Activated naive CD8-positive, alpha-beta T cell (primary cell): ENCODE data around the gene MFSD11.
"Not testable (repeated sequence)": the region's sequence is repeated elsewhere in the genome, so short reads cannot be mapped to it uniquely, and the experiment has no call there.

ENCODE experiments used
- H3K27ac Mint-ChIP-seq: one replicate; pipeline ENCODE4 v1.8.0; 2021; ENCODE audit warnings: mixed read lengths
- H3K27me3 Mint-ChIP-seq: one replicate; pipeline ENCODE4 v1.8.0; 2021; ENCODE audit warnings: mixed read lengths
- H3K36me3 Mint-ChIP-seq: one replicate; pipeline ENCODE4 v1.8.0; 2021; ENCODE audit warnings: mixed read lengths
- H3K4me1 Mint-ChIP-seq: one replicate; pipeline ENCODE4 v1.8.0; 2021; ENCODE audit warnings: low read depth, mixed read lengths
- H3K4me3 Mint-ChIP-seq: one replicate; pipeline ENCODE4 v1.8.0; 2021; ENCODE audit warnings: mild to moderate bottlenecking, mixed read lengths
- H3K9me3 Mint-ChIP-seq: one replicate; pipeline ENCODE4 v1.8.0; 2021; ENCODE audit warnings: low read depth, mixed read lengths

Gene MFSD11

GRCh38 chr17:76737676-76738467 lies at the start of gene MFSD11:
TSS of gene MFSD11 (plus strand) at chr17:76738119. CDS start at chr17:76738353, 234 bp downstream.
- Mint-ChIP-seq H3K27ac (peak within 1 kb of the TSS; percentile 97), H3K36me3 (peaks cover 33% of the 10 kb centered on the region), H3K27me3 (no peaks in the 10 kb centered on the region), H3K4me3 (peak within 1 kb of the TSS; percentile 94), H3K4me1 (peaks cover 46% of the 10 kb centered on the region), H3K9me3 (no peaks in the 10 kb centered on the region)

GRCh38 chr17:76688165-76688622 lies 49.7 kb upstream of the MFSD11 start:
- no peak overlapping the region for H3K4me3 Mint-ChIP-seq
- no peaks in the 10 kb centered on the region for H3K9me3 Mint-ChIP-seq
- no peaks in the 10 kb centered on the region for H3K36me3 Mint-ChIP-seq
- no peaks in the 10 kb centered on the region for H3K27me3 Mint-ChIP-seq
- H3K4me1 Mint-ChIP-seq, result peaks cover 3% of the 10 kb centered on the region
- H3K27ac Mint-ChIP-seq, result no peak overlapping the region

GRCh38 chr17:76689859-76690258 lies 48.1 kb upstream of the MFSD11 start:
- peaks cover 3% of the 10 kb centered on the region for H3K4me1 Mint-ChIP-seq
- no peak overlapping the region for H3K27ac Mint-ChIP-seq
- H3K36me3 Mint-ChIP-seq, result no peaks in the 10 kb centered on the region
- no peaks in the 10 kb centered on the region for H3K9me3 Mint-ChIP-seq
- H3K27me3 Mint-ChIP-seq, result no peaks in the 10 kb centered on the region
- no peak overlapping the region for H3K4me3 Mint-ChIP-seq

GRCh38 chr17:76690596-76691280 lies 47.2 kb upstream of the MFSD11 start:
- no peaks in the 10 kb centered on the region for H3K36me3 Mint-ChIP-seq
- H3K27ac Mint-ChIP-seq, result no peak overlapping the region
- no peak overlapping the region for H3K4me3 Mint-ChIP-seq
- H3K4me1 Mint-ChIP-seq, result peaks cover 5% of the 10 kb centered on the region
- no peaks in the 10 kb centered on the region for H3K9me3 Mint-ChIP-seq
- H3K27me3 Mint-ChIP-seq, result no peaks in the 10 kb centered on the region

GRCh38 chr17:76691379-76692191 lies 46.3 kb upstream of the MFSD11 start:
- H3K27ac Mint-ChIP-seq, result no peak overlapping the region
- H3K9me3 Mint-ChIP-seq, result no peaks in the 10 kb centered on the region
- no peak overlapping the region for H3K4me3 Mint-ChIP-seq
- H3K4me1 Mint-ChIP-seq, result peaks cover 7% of the 10 kb centered on the region
- H3K36me3 Mint-ChIP-seq, result no peaks in the 10 kb centered on the region
- H3K27me3 Mint-ChIP-seq, result no peaks in the 10 kb centered on the region

- H3K4me3 Mint-ChIP-seq, result no peak overlapping the region
- H3K27me3 Mint-ChIP-seq, result no peaks in the 10 kb centered on the region
- peaks cover 4% of the 10 kb centered on the region for H3K4me1 Mint-ChIP-seq
- H3K36me3 Mint-ChIP-seq, result no peaks in the 10 kb centered on the region
- no peak overlapping the region for H3K27ac Mint-ChIP-seq
- H3K9me3 Mint-ChIP-seq, result no peaks in the 10 kb centered on the region
Observed at GRCh38 chr17:76695059-76695831, 42.7 kb upstream of the MFSD11 start.

- H3K4me3 Mint-ChIP-seq, result no peak overlapping the region
- H3K4me1 Mint-ChIP-seq, result peaks cover 6% of the 10 kb centered on the region
- H3K36me3 Mint-ChIP-seq, result no peaks in the 10 kb centered on the region
- no peaks in the 10 kb centered on the region for H3K9me3 Mint-ChIP-seq
- H3K27me3 Mint-ChIP-seq, result no peaks in the 10 kb centered on the region
- no peak overlapping the region for H3K27ac Mint-ChIP-seq
Observed at GRCh38 chr17:76696763-76697701, 40.9 kb upstream of the MFSD11 start.

- no peaks in the 10 kb centered on the region for H3K9me3 Mint-ChIP-seq
- H3K4me1 Mint-ChIP-seq, result peaks cover 6% of the 10 kb centered on the region
- H3K27ac Mint-ChIP-seq, result no peak overlapping the region
- H3K27me3 Mint-ChIP-seq, result no peaks in the 10 kb centered on the region
- no peaks in the 10 kb centered on the region for H3K36me3 Mint-ChIP-seq
- H3K4me3 Mint-ChIP-seq, result no peak overlapping the region
Observed at GRCh38 chr17:76697702-76698465, 40.0 kb upstream of the MFSD11 start.

GRCh38 chr17:76698466-76698977 lies 39.4 kb upstream of the MFSD11 start:
- not testable (repeated sequence) for H3K36me3 Mint-ChIP-seq, H3K9me3 Mint-ChIP-seq, H3K4me3 Mint-ChIP-seq, H3K27ac Mint-ChIP-seq, H3K27me3 Mint-ChIP-seq, H3K4me1 Mint-ChIP-seq

- Mint-ChIP-seq H3K9me3 (no peaks in the 10 kb centered on the region), H3K27me3 (no peaks in the 10 kb centered on the region), H3K27ac (no peak overlapping the region), H3K4me3 (no peak overlapping the region), H3K36me3 (no peaks in the 10 kb centered on the region), H3K4me1 (peaks cover 6% of the 10 kb centered on the region)
Observed at GRCh38 chr17:76700270-76700616, 37.7 kb upstream of the MFSD11 start.

GRCh38 chr17:76700617-76701470 lies 37.1 kb upstream of the MFSD11 start:
- Mint-ChIP-seq H3K4me1 (peaks cover 3% of the 10 kb centered on the region), H3K27ac (no peak overlapping the region), H3K36me3 (no peaks in the 10 kb centered on the region), H3K9me3 (no peaks in the 10 kb centered on the region), H3K27me3 (no peaks in the 10 kb centered on the region), H3K4me3 (no peak overlapping the region)

- no peaks in the 10 kb centered on the region for H3K27me3 Mint-ChIP-seq
- peaks cover 2% of the 10 kb centered on the region for H3K4me1 Mint-ChIP-seq
- H3K4me3 Mint-ChIP-seq, result no peak overlapping the region
- no peaks in the 10 kb centered on the region for H3K9me3 Mint-ChIP-seq
- no peak overlapping the region for H3K27ac Mint-ChIP-seq
- no peaks in the 10 kb centered on the region for H3K36me3 Mint-ChIP-seq
Observed at GRCh38 chr17:76701471-76701967, 36.4 kb upstream of the MFSD11 start.
